Measurements from ENCODE around the gene ILF2.

The ILF2 gene

GRCh38 chr1:153698020-153698922 is 27.5 kb upstream of the ILF2 start:
- H3K4me3 ChIP-seq (ENCODE audit: low read length), result no peak overlapping the region
- TF ChIP-seq CTCF (IDR thresholded peaks at IDR 0.05; ENCODE audit: insufficient read depth, low read depth, low read length, missing control alignments), result no peak
- no peak for DNase-seq (ENCODE audit: low read depth)

GRCh38 chr1:153697191-153698019 is 26.6 kb upstream of the ILF2 start:
- TF ChIP-seq CTCF (IDR thresholded peaks at IDR 0.05; ENCODE audit: insufficient read depth, low read depth, low read length, missing control alignments), result no peak
- H3K4me3 ChIP-seq (ENCODE audit: low read length), result no peak overlapping the region
- DNase-seq (ENCODE audit: low read depth), result peak; percentile 20

GRCh38 chr1:153696741-153697140 is 25.9 kb upstream of the ILF2 start:
- DNase-seq (ENCODE audit: low read depth), result no peak
- no peak for TF ChIP-seq CTCF (IDR thresholded peaks at IDR 0.05; ENCODE audit: insufficient read depth, low read depth, low read length, missing control alignments)

GRCh38 chr1:153693466-153693865 is 22.7 kb upstream of the ILF2 start:
- no peak for DNase-seq (ENCODE audit: low read depth)
- H3K4me3 ChIP-seq (ENCODE audit: low read length), result no peak overlapping the region
- no peak for TF ChIP-seq CTCF (IDR thresholded peaks at IDR 0.05; ENCODE audit: insufficient read depth, low read depth, low read length, missing control alignments)

More at GRCh38 chr1:153696741-153697140, 25.9 kb upstream of the ILF2 start:
- no peak overlapping the region for H3K4me3 ChIP-seq (ENCODE audit: low read length)

- H3K4me3 ChIP-seq (ENCODE audit: low read length), result no peak overlapping the region
- no peak for DNase-seq (ENCODE audit: low read depth)
- TF ChIP-seq CTCF (IDR thresholded peaks at IDR 0.05; ENCODE audit: insufficient read depth, low read depth, low read length, missing control alignments), result no peak
Measured at GRCh38 chr1:153688736-153689328, 18.0 kb upstream of the ILF2 start.

GRCh38 chr1:153688276-153688675 is 17.5 kb upstream of the ILF2 start:
- no peak overlapping the region for H3K4me3 ChIP-seq (ENCODE audit: low read length)
- TF ChIP-seq CTCF (IDR thresholded peaks at IDR 0.05; ENCODE audit: insufficient read depth, low read depth, low read length, missing control alignments), result no peak
- DNase-seq (ENCODE audit: low read depth), result no peak

Data from epithelial cell of esophagus (primary cell).